T-cell (primary cell): Measurements from ENCODE around the gene SEC14L1. TPM values are rescaled to one million over a fixed set of nuclear protein-coding genes. Genes with fewer than 3 reads are reported as not detected.

ENCODE experiments used
- ATAC-seq, 4 experiments: fragments of 200-7000 bp in 3 of 4; fragments of 150-1000 bp in 1 of 4; cut with Tn5 transposase; replicated peaks in 1 of 4; 1 replicate in 3 of 4; 2 replicates in 1 of 4; pipeline ENCODE4 v1.10.0; 2021; ENCODE audit warnings: moderate library complexity in 3 of 4, mild to moderate bottlenecking in 2 of 4, moderate number of reproducible peaks in 1 of 4
- CTCF ChIA-PET, 2 donors: fragments of 300-600 bp; sonication (Branson Sonifier 250); formaldehyde crosslinking; loops; one replicate each; lab custom pipeline; 2022; ENCODE audit warnings: antibody characterized with exemption in 2 of 2; lab: Charles Lee
- POLR2A ChIA-PET, 2 donors: fragments of 300-600 bp; sonication (Branson Sonifier 250); formaldehyde crosslinking; loops; one replicate each; lab custom pipeline; 2022; ENCODE audit warnings: antibody characterized with exemption in 2 of 2; lab: Charles Lee
- DNase-seq, 35 experiments: peaks; one replicate each; pipeline versions ENCODE4 v3.0.0 to v3.0.0-alpha.2; 2013 to 2023
- H3K27ac ChIP-seq: one replicate; pipeline ENCODE4 v1.5.1; 2013; ENCODE audit warnings: low read length
- H3K27me3 ChIP-seq, 2 experiments: replicated peaks in 1 of 2; 1 replicate in 1 of 2; 2 replicates in 1 of 2; pipeline versions ENCODE4 v1.6.1 to v1.7.0; 2013; ENCODE audit warnings: low read length in 1 of 2, mixed read lengths in 1 of 2; ENCODE audit not compliant: control insufficient read depth in 2 of 2, insufficient read depth in 2 of 2; ENCODE audit errors: extremely low read depth in 1 of 2
- H3K36me3 ChIP-seq, 2 donors: 1 replicate in 1 of 2; 2 replicates in 1 of 2; pipeline versions ENCODE4 v1.6.1 to v1.7.0; 2013; ENCODE audit warnings: low read length in 1 of 2; ENCODE audit not compliant: control insufficient read depth in 2 of 2, insufficient read depth in 1 of 2; ENCODE audit errors: extremely low read depth in 1 of 2
- H3K4me1 ChIP-seq, 2 experiments: 1 replicate in 1 of 2; 2 replicates in 1 of 2; pipeline versions ENCODE4 v1.6.1 to v1.7.0; 2013; ENCODE audit warnings: low read length in 2 of 2, mixed read lengths in 1 of 2; ENCODE audit not compliant: insufficient read depth in 2 of 2, control insufficient read depth in 1 of 2; ENCODE audit errors: extremely low read depth in 1 of 2
- H3K4me3 ChIP-seq, 2 donors: 1 replicate in 1 of 2; 2 replicates in 1 of 2; pipeline versions ENCODE4 v1.5.1 to v1.7.0; 2013; ENCODE audit warnings: mild to moderate bottlenecking in 2 of 2, low read length in 1 of 2, moderate library complexity in 1 of 2; ENCODE audit not compliant: control insufficient read depth in 1 of 2; ENCODE audit errors: extremely low read depth in 1 of 2
- H3K9me3 ChIP-seq: 2 replicates; pipeline ENCODE4 v1.7.0; 2013
- H3K27ac Mint-ChIP-seq, 2 donors: one replicate each; pipeline ENCODE4 v1.8.0; 2020 to 2021; ENCODE audit warnings: mild to moderate bottlenecking in 2 of 2, mixed read lengths in 2 of 2
- H3K27me3 Mint-ChIP-seq, 2 donors: one replicate each; pipeline ENCODE4 v1.8.0; 2021 to 2022; ENCODE audit warnings: mixed read lengths in 2 of 2
- H3K36me3 Mint-ChIP-seq: one replicate; pipeline ENCODE4 v1.8.0; 2021; ENCODE audit warnings: mixed read lengths
- H3K4me1 Mint-ChIP-seq, 3 donors: one replicate each; pipeline ENCODE4 v1.8.0; 2020 to 2022; ENCODE audit warnings: mixed read lengths in 3 of 3, mild to moderate bottlenecking in 1 of 3
- H3K4me3 Mint-ChIP-seq, 3 donors: one replicate each; pipeline ENCODE4 v1.8.0; 2020 to 2022; ENCODE audit warnings: mild to moderate bottlenecking in 3 of 3, mixed read lengths in 3 of 3, moderate library complexity in 3 of 3
- H3K9me3 Mint-ChIP-seq, 3 donors: one replicate each; pipeline ENCODE4 v1.8.0; 2020 to 2022; ENCODE audit warnings: mixed read lengths in 3 of 3
- WGBS: methylation state at CpG from one replicate; pipeline ENCODE4 v1.1.5; 2013; ENCODE audit warnings: missing lambda C conversion rate; ENCODE audit not compliant: insufficient coverage; 5-methylcytosine and 5-hydroxymethylcytosine counted together
- total RNA-seq, 35 experiments: library from RNA in 6 of 35; stranded (reverse) in 6 of 35; fragments of 120-200 nt in 1 of 35; gene quantifications; one replicate each; pipeline versions ENCODE4 v1.2.1 to v1.2.4 and lab custom pipeline; 2013 to 2026

SEC14L1 gene
- total RNA-seq, 5 donors from 2014 or later (not counting 1 experiment from before 2014, with no cell fraction given): 36.9 to 71.6 (median 46.2) TPM

DNA sequence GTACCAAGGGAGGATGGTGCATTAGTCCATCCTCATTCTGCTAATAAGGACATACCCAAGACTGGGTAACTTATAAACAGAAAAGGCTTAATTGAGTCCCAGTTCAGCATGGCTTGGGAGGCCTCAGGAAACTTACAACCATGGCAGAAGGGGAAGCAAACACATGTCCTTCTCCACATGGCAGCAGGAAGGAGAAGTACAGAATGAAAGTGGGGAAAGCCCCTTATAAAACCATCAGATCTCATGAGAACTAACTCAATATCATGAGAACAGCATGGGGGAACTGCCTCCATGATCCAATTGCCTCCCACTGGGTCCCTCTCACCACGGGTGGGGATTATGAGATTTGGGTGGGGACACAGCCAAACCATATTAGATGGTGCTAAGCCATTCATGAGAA lies 84.5 kb downstream of the SEC14L1 start:
- H3K9me3 ChIP-seq: no peaks in the 10 kb centered on the region
- ATAC-seq (no peak), DNase-seq (no peak)
- H3K27ac ChIP-seq: no peak overlapping the region
- Mint-ChIP-seq H3K9me3 (peaks cover 3 to 7% (median 3%) of the 10 kb centered on the region in 3 donors), H3K4me1 (no peaks in the 10 kb centered on the region), H3K27ac (no peak overlapping the region), H3K27me3 (no peaks in the 10 kb centered on the region), H3K4me3 (no peak overlapping the region), H3K36me3 (peaks cover 3% of the 10 kb centered on the region)
- POLR2A ChIA-PET: no interaction called here
- peaks cover 0 to 3% of the 10 kb centered on the region in 2 experiments for H3K27me3 ChIP-seq
- no peaks in the 10 kb centered on the region for H3K4me1 ChIP-seq
- no peaks in the 10 kb centered on the region for H3K36me3 ChIP-seq
- CTCF ChIA-PET: no interaction called here
- H3K4me3 ChIP-seq: no peak overlapping the region
- no CpG with 5 or more reads among the region's 1 CpG for WGBS

GRCh38 chr17:77227461-77228240 lies 86.9 kb downstream of the SEC14L1 start:
- CTCF ChIA-PET: no interaction called here

DNA sequence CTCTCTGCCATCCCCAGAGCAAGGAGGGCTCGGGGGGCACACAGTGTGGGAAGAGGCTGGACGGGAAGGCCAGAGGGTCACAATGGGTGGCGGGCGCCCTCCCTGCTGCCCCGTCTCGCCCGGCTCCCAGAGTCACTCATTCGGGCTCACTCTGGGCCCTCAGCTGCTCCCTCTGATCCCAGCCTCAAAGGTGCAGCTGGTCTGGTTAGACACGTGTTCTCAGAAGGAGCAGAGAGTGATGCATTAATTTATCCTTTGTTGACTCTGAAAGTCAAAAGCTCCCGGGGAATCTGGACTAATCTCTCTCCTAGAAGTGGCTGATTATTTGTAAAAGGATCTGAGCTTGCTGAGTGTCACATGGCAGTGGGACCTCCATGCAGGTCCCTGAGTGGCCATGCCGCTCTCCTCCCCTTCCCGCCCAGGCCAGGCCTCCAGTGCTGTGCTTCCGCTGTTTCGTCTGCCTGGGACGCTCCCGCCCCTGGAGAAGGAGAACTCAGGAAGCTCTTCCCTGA lies 87.5 kb downstream of the SEC14L1 start:
- POLR2A ChIA-PET: no interaction called here
- no peak for ATAC-seq

More at GRCh38 chr17:77227461-77228240, 86.9 kb downstream of the SEC14L1 start:
- Histone ChIP-seq H3K4me3 (no peak overlapping the region), H3K4me1 (no peaks in the 10 kb centered on the region), H3K36me3 (no peaks in the 10 kb centered on the region), H3K27ac (no peak overlapping the region), H3K9me3 (no peaks in the 10 kb centered on the region), H3K27me3 (peaks cover 0 to 3% of the 10 kb centered on the region in 2 experiments)
- Mint-ChIP-seq H3K4me1 (no peaks in the 10 kb centered on the region), H3K27me3 (no peaks in the 10 kb centered on the region), H3K4me3 (no peak overlapping the region), H3K27ac (no peak overlapping the region), H3K36me3 (peaks cover 3% of the 10 kb centered on the region), H3K9me3 (peaks cover 3 to 7% (median 3%) of the 10 kb centered on the region in 3 donors)
- POLR2A ChIA-PET: interaction anchor here in 1 of 2 donors (0.6 kb wide), 1 partner anchor 1259 kb away, joined by 4 read pairs; no protein-coding TSS in a partner anchor
- ATAC-seq (peak in 1 of 4 experiments; percentile 31), DNase-seq (no peak)
- WGBS: 91% methylated on average over 22 of the region's 23 CpGs

GRCh38 chr17:77228816-77229215 lies 88.0 kb downstream of the SEC14L1 start:
- H3K27me3 ChIP-seq: peaks cover 0 to 3% of the 10 kb centered on the region in 2 experiments
- H3K36me3 ChIP-seq: no peaks in the 10 kb centered on the region
- Mint-ChIP-seq H3K9me3 (peaks cover 3 to 7% (median 3%) of the 10 kb centered on the region in 3 donors), H3K4me3 (no peak overlapping the region), H3K4me1 (no peaks in the 10 kb centered on the region), H3K27me3 (no peaks in the 10 kb centered on the region), H3K36me3 (peaks cover 3% of the 10 kb centered on the region), H3K27ac (no peak overlapping the region)
- H3K9me3 ChIP-seq: no peaks in the 10 kb centered on the region
- 96% methylated on average over 8 of the region's 13 CpGs for WGBS
- H3K4me1 ChIP-seq: no peaks in the 10 kb centered on the region
- ChIA-PET POLR2A (no interaction called here), CTCF (no interaction called here)
- ATAC-seq (no peak), DNase-seq (no peak)
- no peak overlapping the region for H3K27ac ChIP-seq
- no peak overlapping the region for H3K4me3 ChIP-seq

More for the DNA sequence above, 87.5 kb downstream of the SEC14L1 start:
- Histone ChIP-seq H3K36me3 (no peaks in the 10 kb centered on the region), H3K4me1 (no peaks in the 10 kb centered on the region), H3K27me3 (peaks cover 0 to 3% of the 10 kb centered on the region in 2 experiments), H3K27ac (no peak overlapping the region), H3K4me3 (no peak overlapping the region), H3K9me3 (no peaks in the 10 kb centered on the region)
- Mint-ChIP-seq H3K27ac (no peak overlapping the region), H3K36me3 (peaks cover 3% of the 10 kb centered on the region), H3K9me3 (peaks cover 3 to 7% (median 3%) of the 10 kb centered on the region in 3 donors), H3K27me3 (no peaks in the 10 kb centered on the region), H3K4me1 (no peaks in the 10 kb centered on the region), H3K4me3 (no peak overlapping the region)
- CTCF ChIA-PET: no interaction called here
- WGBS: 89% methylated on average over 14 of the region's 16 CpGs
- DNase-seq: no peak

DNA sequence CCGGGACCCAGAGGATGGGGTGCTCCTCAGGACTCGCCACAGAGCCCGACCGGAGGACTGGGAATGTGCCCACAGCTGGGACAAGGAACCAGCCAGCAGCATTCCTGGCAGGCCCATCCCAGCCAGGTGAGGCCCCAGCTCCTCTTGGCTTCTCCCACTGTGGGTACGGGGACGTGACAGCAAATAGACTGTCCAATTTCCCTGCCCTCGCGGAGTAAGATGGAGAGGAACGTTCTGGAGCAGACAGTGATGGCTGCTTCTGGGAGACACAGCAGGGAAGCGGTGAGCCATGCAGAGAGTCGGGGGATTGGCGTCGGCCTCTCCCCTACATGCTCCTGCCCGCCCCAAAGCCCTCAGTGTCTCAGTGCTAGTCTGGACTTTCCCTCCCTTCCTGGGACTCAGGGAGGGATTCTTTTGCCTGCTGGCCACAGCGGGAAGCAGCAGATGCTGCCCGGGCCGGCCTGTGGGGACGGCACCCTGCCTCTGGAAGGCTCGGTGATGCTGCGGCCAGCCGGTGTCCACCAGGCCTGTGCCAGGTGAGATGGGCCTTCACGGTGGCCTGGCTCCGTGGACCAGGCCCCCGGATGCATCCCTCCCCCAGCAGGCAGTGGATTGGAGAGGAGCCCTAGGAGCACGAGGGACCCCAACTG lies 89.1 kb downstream of the SEC14L1 start:
- Histone ChIP-seq H3K36me3 (no peaks in the 10 kb centered on the region), H3K27ac (no peak overlapping the region), H3K27me3 (peaks cover 0 to 3% of the 10 kb centered on the region in 2 experiments), H3K4me1 (peaks cover 0 to 2% of the 10 kb centered on the region in 2 experiments), H3K4me3 (no peak overlapping the region), H3K9me3 (no peaks in the 10 kb centered on the region)
- CTCF ChIA-PET: no interaction called here
- Mint-ChIP-seq H3K27ac (no peak overlapping the region), H3K9me3 (peaks cover 3 to 6% (median 3%) of the 10 kb centered on the region in 3 donors), H3K4me3 (no peak overlapping the region), H3K4me1 (peaks cover under 1 to 2% (median under 1%) of the 10 kb centered on the region in 3 donors), H3K36me3 (peaks cover 3% of the 10 kb centered on the region), H3K27me3 (no peaks in the 10 kb centered on the region)
- POLR2A ChIA-PET: no interaction called here
- WGBS: 93% methylated on average over 10 of the region's 25 CpGs
- DNase-seq (no peak), ATAC-seq (no peak)

- ATAC-seq (no peak), DNase-seq (no peak)
- H3K4me3 ChIP-seq: no peak overlapping the region
- H3K27ac Mint-ChIP-seq: no peak overlapping the region
- H3K36me3 Mint-ChIP-seq: no peaks in the 10 kb centered on the region
- peaks cover 0 to 1% (median 0%) of the 10 kb centered on the region in 3 donors for H3K9me3 Mint-ChIP-seq
- H3K36me3 ChIP-seq: no peaks in the 10 kb centered on the region
- peaks cover 0 to 3% of the 10 kb centered on the region in 2 experiments for H3K27me3 ChIP-seq
- H3K4me3 Mint-ChIP-seq: no peak overlapping the region
- H3K27ac ChIP-seq: no peak overlapping the region
- POLR2A ChIA-PET: no interaction called here
- H3K27me3 Mint-ChIP-seq: no peaks in the 10 kb centered on the region
- H3K4me1 Mint-ChIP-seq: peaks cover 5 to 7% (median 6%) of the 10 kb centered on the region in 3 donors
- 91% methylated on average over 4 of the region's 6 CpGs for WGBS
- peaks cover 0 to 7% of the 10 kb centered on the region in 2 experiments for H3K4me1 ChIP-seq
- CTCF ChIA-PET: no interaction called here
- no peaks in the 10 kb centered on the region for H3K9me3 ChIP-seq
Observed at GRCh38 chr17:77230436-77230830, 89.7 kb downstream of the SEC14L1 start.
